ENCODE results near the gene MAST4. TPM values are rescaled to one million over a fixed set of nuclear protein-coding genes. Genes with fewer than 3 reads are reported as not detected.

MAST4 gene
- total and polyA plus RNA-seq, 2 of the 13 experiments (the other 11 are each of a cell fraction or from before 2014, with no cell fraction given) = 3.4 to 3.7 TPM

DNA sequence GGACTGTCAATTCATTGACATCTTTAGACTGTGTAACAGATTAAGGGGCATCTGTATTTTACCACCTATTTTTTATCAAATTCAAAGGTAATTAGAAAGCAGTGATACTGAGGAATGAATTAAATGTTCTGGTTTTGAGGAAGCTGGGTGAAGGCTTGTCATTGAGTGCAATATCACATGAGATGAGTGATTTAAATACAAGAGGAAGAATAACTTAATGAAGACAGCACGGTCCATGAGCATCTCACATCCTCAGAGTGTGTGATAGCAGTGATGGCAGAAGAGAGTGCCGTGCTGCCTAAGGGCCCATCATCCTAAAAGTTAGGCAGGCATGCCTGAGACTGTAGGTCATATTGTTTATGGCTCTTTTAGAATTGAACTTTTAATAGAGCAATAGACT, 263.3 kb downstream of the MAST4 start (continued):
- no peak for TF ChIP-seq ZNF609 (CRISPR knock-in tag; IDR thresholded peaks at IDR 0.05; ENCODE audit: borderline replicate concordance)
- no peak for TF ChIP-seq ZNF691 (CRISPR knock-in tag; IDR thresholded peaks at IDR 0.05; ENCODE audit: borderline replicate concordance, low read depth)

DNA sequence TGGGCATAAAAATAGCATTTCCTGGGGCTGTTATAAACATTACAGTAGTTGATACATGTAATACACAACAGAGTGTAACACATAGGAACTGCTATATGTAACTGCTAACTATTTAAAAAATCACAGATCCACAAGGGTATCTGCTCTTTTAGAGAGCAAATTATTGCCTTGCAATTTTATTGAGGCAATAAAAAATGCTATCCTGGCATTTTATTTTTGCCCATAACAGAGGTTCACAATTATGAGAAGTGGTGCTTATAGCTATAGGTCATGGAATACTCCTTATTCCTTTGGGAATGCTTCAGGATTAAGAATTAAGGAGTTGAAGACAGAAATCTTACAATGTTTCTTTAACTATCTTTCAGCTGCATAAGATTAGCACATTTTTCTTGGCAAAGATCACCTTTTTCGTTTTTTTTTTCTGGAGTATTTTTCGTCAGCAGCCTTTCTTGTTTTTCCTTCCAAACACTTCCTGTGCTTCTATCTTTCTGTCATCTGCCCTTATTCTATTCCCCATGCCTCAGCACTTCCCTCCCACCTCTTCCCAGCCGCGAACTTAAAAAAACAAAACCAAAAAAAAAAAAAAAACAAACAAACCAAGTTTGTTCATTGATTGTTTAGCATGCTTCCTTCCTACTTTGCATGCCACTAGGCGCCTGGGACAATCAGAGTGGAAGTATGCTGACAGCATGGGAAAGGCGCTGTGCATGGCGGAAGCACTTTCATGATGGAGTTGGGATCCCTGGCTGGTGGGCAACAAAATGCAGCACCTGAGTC, 264.2 kb downstream of the MAST4 start:
- DNase-seq (ENCODE audit: low spot score) = no peak
- Histone ChIP-seq H3K27me3 (ENCODE audit: control insufficient read depth in 1 of 2, insufficient read depth in 2 of 2, low read length in 2 of 2) (0 out of 5 replicates have a peak, but pooled peaks cover 0 to 3% of the 10 kb centered on the region in 2 experiments), H2AFZ (ENCODE audit: low read length) (no peak overlapping the region), H4K20me1 (ENCODE audit: insufficient read depth, low read length) (no peaks in the 10 kb centered on the region), H3K4me2 (ENCODE audit: low read depth, low read length) (no peak overlapping the region), H3K27ac (ENCODE audit: extremely low read length, insufficient read depth, low read length) (no peak overlapping the region), H3K9ac (ENCODE audit: insufficient read depth, low read depth, low read length) (no peak overlapping the region), H3K36me3 (replicated peaks in 1 of 2; ENCODE audit: control insufficient read depth in 1 of 2, insufficient read depth in 2 of 2, low read length in 2 of 2) (no peaks in the 10 kb centered on the region), H3K4me1 (ENCODE audit: insufficient read depth, low read length) (no peaks in the 10 kb centered on the region), H3K9me3 (ENCODE audit: low read length) (no peaks in the 10 kb centered on the region), H3K4me3 (replicated peaks in 1 of 3; ENCODE audit: insufficient read depth in 1 of 3, low read depth in 2 of 3, low read length in 3 of 3) (no peak overlapping the region), H3K79me2 (ENCODE audit: insufficient read depth, low read length) (no peaks in the 10 kb centered on the region)
- ChIA-PET POLR2A (no interaction called here), CTCF (ENCODE audit: low intra/inter-chr PET ratio, low total read pairs) (no interaction called here)
- ATAC-seq = no peak
- intact Hi-C loops (cut with micrococcal nuclease; ENCODE audit: unreplicated experiment) (no loop called here), in situ Hi-C loops (cut with HindIII; ENCODE audit: extremely low pct_ligation_motif_present, low pct_unique_long_range_greater_than_20kb) (no loop called here)
- WGBS (ENCODE audit: low lambda C conversion rate) = 23% methylated on average over 7 of the region's 7 CpGs
- BruUV-seq (replicated peaks) = no TSS peak
- FAIRE-seq = no peak
- no peak for TF ChIP-seq ATF7-NPFF (CRISPR knock-in tag; IDR thresholded peaks at IDR 0.05; ENCODE audit: low read depth)
- TF ChIP-seq ZSCAN30 (CRISPR knock-in tag; IDR thresholded peaks at IDR 0.05) = no peak
- no peak for TF ChIP-seq ELF3 (CRISPR knock-in tag; IDR thresholded peaks at IDR 0.05)
- TF ChIP-seq NR1H2 (CRISPR knock-in tag; IDR thresholded peaks at IDR 0.05; ENCODE audit: borderline replicate concordance, low read depth) = no peak
- TF ChIP-seq, protein P1, sequence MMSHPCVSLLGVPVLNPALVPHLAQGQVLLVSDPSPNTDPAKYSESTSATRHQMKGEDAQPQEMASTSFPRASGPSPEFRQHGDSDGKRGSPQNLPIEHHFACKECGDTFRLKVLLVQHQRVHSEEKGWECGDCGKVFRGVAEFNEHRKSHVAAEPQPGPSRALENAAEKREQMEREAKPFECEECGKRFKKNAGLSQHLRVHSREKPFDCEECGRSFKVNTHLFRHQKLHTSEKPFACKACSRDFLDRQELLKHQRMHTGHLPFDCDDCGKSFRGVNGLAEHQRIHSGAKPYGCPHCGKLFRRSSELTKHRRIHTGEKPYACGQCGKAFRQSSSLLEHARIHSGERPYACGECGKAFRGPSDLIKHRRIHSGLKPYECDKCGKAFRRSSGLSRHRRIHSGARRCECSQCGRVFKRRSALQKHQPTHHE (CRISPR knock-in tag; IDR thresholded peaks at IDR 0.05; ENCODE audit: borderline replicate concordance) = no peak
- TF ChIP-seq, protein P2, sequence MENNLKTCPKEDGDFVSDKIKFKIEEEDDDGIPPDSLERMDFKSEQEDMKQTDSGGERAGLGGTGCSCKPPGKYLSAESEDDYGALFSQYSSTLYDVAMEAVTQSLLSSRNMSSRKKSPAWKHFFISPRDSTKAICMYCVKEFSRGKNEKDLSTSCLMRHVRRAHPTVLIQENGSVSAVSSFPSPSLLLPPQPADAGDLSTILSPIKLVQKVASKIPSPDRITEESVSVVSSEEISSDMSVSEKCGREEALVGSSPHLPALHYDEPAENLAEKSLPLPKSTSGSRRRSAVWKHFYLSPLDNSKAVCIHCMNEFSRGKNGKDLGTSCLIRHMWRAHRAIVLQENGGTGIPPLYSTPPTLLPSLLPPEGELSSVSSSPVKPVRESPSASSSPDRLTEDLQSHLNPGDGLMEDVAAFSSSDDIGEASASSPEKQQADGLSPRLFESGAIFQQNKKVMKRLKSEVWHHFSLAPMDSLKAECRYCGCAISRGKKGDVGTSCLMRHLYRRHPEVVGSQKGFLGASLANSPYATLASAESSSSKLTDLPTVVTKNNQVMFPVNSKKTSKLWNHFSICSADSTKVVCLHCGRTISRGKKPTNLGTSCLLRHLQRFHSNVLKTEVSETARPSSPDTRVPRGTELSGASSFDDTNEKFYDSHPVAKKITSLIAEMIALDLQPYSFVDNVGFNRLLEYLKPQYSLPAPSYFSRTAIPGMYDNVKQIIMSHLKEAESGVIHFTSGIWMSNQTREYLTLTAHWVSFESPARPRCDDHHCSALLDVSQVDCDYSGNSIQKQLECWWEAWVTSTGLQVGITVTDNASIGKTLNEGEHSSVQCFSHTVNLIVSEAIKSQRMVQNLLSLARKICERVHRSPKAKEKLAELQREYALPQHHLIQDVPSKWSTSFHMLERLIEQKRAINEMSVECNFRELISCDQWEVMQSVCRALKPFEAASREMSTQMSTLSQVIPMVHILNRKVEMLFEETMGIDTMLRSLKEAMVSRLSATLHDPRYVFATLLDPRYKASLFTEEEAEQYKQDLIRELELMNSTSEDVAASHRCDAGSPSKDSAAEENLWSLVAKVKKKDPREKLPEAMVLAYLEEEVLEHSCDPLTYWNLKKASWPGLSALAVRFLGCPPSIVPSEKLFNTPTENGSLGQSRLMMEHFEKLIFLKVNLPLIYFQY (CRISPR knock-in tag; IDR thresholded peaks at IDR 0.05; ENCODE audit: borderline replicate concordance) = no peak
- peak; percentile 67; the same call in 1 of the 2 replicates for TF ChIP-seq MAFF (IDR thresholded peaks at IDR 0.05; ENCODE audit: low read depth, low read length)
- TF ChIP-seq MAFK (conservative IDR thresholded peaks at IDR 0.05 in 1 of 2, IDR thresholded peaks at IDR 0.05 in 1 of 2; ENCODE audit: low read length in 2 of 2) = peak; percentile 51 to 74; a peak in 3 of 4 replicates

Measured in HepG2 (cell line).